HG03575 (cell line): ENCODE results near the gene RIPK4.
"Not testable (repeated sequence)": the region's sequence is repeated elsewhere in the genome, so short reads cannot be mapped to it uniquely, and the experiment has no call there.

Experiments used
- ATAC-seq: cut with Tn5 transposase; IDR thresholded peaks from one replicate; pipeline ENCODE4 v1.9.1; 2021; ENCODE audit not compliant: unreplicated experiment, insufficient number of reproducible peaks, low FRiP score; ENCODE audit errors: extremely low read depth

RIPK4 gene

GRCh38 chr21:41798326-41798725 lies 31.5 kb upstream of the RIPK4 start:
- ATAC-seq: no peak

DNA sequence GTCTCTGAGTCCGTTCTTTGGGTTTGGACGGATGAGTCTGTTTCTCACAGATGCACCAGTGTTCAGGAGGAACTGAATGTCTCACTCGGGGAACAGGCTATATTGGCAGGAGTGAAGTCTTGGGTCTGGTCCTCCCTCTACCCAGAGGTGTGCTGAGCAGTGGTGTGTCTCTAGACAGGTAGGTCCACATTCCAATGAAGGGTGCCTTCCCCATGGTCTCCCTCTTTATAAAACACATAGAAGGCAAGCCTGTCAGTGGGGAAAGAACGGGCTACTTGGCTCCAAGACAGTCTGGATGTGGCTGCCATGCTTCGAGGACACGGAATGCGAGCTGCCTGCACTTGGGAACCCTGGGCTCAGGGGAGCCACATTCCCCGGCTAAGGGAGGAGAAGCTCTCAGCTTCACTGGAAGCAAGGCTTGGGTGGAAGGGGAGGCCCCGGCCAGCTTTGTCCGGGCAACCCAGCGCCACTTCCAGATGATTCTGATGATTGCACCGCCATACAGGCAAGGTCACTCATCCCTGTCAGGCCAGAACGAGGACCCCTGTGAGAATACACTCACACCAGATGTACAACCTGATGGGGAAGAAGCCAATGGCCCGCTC lies 29.7 kb upstream of the RIPK4 start:
- ATAC-seq: no peak

DNA sequence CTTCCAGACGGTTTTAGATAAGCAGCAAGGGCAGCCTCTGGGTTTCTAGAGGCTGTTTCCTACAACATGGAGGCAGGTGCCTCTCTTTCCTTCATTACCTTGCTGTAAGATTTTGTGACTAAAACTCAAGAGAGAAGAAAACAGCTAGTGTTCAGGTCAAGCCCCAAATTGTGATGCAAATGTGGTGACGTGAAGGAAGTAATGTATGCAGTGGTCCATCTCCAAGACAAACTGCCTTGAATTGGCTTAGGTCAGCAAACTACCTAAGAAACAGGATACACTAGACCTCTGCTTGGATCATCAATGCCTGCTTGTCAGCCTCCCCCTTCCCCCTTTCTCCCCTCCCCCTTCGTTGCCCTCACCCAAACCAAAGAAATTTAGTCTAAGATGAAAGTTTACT lies 28.9 kb upstream of the RIPK4 start:
- no peak for ATAC-seq

- no peak for ATAC-seq
These were observed 27.7 kb upstream of the RIPK4 start for GRCh38 chr21:41794600-41794999.

DNA sequence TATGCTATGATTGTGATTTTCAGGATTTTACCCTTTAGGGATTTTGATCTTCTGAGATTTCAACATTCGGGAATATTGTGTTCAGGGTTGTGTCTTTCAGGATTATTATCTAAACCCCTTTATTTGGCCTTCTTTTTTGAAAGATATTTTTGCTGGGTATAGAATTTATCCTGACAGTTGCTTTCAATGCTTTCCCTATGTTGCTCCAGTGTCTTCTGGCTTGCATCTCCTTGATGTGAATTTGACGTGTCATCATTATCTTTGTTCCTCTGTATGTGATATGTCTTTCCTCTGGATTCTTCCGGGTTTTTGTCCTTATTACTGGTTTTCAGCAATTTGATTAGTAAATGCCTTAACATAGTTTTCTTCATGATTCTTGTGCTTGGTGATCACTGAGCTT lies 25.9 kb upstream of the RIPK4 start:
- no peak for ATAC-seq

DNA sequence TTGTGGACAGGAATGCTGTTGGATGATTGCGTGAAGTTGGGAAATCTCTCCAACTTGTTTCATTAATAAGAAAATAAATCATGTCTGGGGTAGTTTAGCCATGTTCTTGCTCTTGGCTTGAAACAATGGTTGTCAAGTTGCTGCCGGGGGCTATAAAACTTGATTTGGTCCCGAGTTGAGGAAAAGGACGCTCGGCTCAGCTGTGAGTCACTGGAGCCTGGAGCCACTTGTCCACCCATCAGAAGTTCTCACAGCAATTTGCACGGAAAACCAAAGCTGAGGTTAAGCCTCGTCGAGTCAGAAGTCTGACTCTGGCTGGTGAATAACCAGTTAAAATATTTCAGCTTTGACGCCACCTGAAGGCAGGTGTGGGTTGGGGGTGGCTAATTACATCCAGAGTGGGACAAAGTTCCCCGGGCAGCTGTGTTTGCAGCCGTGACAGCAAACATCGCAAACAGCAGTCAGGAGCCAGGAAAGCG lies 19.7 kb upstream of the RIPK4 start:
- no peak for ATAC-seq

DNA sequence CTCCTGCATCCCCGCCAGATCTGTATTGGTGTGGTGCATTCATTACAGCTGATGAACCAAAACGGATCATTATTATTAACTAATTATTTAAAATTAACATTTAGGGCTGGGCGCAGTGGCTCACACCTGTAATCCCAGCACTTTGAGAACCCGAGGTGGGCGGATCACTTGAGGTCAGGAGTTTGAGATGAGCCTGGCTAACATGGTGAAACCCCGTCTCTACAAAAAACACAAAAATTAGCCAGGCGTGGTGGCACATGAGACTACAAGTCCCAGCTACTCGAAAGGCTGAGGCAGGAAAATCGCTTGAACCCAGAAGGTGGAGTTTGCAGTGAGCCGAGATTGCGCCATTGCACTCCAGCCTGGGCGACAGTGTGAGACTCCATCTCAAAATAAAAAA lies 18.4 kb upstream of the RIPK4 start:
- not testable (repeated sequence) for ATAC-seq

DNA sequence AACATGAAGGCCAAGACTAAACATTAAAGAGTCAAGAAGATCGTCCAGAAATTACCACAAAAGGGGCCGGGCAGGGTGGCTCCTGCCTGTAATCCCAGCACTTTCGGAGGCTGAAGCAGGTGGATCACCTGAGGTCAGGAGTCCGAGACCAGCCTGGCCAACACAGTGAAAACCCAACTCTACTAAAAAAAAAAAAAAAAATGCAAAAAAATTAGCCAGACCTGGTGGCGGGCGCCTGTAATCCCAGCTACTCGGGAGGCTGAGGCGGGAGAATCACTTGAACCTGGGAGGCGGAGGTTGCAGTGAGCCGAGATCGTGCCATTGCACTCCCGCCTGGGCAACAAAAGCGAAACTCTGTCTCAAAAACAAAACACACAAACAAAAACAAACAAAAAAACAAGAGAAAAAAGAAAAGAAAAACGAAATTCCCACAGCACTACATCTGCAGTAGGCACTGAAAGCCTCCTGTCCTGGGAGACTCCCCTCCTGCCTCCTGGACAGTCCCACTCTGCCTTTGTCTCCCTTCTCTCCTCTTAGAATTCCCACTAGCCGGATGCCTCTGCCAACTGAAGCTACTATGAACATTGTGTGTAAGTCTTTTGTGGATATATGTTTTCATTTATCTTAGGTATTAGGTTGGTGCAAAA lies 17.7 kb upstream of the RIPK4 start:
- ATAC-seq: no peak

DNA sequence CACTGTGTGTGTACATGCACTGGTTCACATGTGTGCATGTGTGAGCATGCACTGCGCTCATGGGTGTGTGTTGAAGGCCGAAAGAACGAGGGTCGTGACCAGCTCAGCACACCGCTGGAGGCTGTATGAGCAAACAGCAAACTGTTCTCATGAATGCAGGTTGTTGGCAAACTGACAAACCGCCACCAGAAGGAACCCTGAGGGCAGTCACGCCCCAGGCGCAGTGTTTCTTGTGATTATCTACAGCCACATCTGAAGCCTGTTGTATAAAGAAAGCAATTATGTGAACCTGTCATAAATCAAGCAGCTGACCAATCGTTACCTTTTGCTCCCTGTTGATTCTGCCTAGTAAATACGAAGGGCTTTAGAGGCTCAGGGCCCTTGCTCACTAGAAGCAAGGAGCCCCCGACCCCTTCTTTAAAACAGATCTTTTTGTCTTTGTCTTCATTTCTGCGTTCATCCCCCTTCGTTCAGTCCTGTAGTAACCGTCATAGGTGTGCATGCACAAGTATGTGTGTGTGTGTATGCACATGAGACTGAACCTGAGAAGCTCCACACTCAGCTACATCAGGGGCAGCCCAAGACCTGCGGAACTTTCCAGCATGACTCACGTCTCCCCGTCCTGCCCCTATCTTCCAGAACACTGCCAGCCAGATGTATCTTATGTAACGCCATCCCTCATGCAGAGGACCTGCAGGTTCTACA lies 16.8 kb upstream of the RIPK4 start:
- no peak for ATAC-seq

DNA sequence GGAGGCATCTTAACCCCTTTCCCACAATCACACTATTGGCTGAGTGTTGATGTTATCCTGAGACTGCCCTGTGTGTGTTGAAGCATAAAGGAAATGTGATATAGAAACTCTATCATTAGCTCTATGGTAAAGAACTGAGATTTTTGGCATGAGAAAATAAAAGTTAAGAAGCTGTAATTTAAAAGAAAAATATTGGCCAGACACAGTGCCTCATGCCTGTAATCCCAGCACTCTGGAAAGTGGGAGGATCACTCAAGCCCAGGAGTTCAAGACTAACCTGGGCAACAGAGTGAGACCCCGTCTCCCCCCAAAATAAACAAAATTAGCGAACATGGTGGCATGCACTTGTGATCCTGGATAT lies 14.2 kb upstream of the RIPK4 start:
- no peak for ATAC-seq

GRCh38 chr21:41780337-41781049 lies 13.6 kb upstream of the RIPK4 start:
- ATAC-seq: no peak

GRCh38 chr21:41779659-41780058 lies 12.8 kb upstream of the RIPK4 start:
- ATAC-seq: no peak

DNA sequence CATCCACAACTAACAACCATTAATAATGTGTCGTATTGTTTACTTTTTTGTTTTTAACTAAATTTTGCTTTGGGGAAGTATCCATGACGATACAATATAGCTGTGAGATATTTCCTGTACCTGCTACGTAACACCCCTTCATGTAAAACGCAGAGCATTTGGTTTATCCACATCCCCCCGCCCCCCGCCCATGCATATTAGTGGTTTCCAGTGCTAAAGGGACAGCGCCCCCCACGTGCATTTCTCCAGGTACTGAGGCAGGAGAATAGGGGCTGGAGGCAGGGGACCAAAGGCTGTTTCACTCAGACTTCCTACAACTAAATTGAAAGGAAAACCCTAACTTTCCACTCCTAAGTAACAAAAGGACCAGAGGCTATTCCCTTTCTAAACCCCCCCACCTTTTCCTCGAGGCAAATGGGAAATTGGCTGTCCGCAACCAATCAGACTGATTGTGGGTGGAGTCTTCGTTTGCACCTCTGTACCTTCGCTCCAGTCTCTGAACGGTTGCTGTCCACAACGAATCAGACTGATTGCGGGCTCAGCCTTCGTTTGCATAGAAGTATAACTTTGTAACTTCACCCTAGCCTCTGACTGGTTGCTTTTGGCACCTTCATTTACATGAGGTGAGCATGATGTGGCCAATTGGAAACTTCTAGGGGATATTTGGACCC lies 12.2 kb upstream of the RIPK4 start:
- ATAC-seq: no peak

- no peak for ATAC-seq
These were observed 11.3 kb upstream of the RIPK4 start for GRCh38 chr21:41777951-41778815.

DNA sequence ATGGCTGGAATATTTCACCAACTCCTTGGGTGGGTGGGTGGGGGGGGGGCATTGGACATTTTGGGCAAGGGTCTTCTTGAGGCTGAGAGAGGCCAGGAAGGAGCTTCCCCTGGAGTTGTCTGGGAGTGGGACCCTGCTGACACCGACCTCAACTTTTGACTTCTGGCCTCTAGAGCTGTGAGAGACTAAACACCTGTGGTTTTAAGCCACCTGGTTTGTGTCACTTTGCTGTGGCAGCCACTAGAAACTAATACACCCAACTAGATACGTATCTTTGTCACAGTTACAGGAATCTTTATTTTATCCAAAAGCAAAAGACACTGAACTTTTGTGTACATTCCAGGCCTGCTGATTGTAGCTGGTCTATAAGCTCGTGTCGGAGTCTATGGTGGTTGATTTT lies 9.9 kb upstream of the RIPK4 start:
- ATAC-seq: no peak

- no peak for ATAC-seq
These were observed 8.3 kb upstream of the RIPK4 start for GRCh38 chr21:41775149-41775472.

GRCh38 chr21:41774467-41775148 lies 7.8 kb upstream of the RIPK4 start:
- ATAC-seq: no peak
